Measurements from ENCODE around the gene DGKK. TPM values are rescaled to one million over a fixed set of nuclear protein-coding genes. Genes with fewer than 3 reads are reported as not detected.

DGKK gene
- polyA plus RNA-seq, 3 donors from 2014 or later: 0.22 to 5.0 (median 0.68) TPM

DNA sequence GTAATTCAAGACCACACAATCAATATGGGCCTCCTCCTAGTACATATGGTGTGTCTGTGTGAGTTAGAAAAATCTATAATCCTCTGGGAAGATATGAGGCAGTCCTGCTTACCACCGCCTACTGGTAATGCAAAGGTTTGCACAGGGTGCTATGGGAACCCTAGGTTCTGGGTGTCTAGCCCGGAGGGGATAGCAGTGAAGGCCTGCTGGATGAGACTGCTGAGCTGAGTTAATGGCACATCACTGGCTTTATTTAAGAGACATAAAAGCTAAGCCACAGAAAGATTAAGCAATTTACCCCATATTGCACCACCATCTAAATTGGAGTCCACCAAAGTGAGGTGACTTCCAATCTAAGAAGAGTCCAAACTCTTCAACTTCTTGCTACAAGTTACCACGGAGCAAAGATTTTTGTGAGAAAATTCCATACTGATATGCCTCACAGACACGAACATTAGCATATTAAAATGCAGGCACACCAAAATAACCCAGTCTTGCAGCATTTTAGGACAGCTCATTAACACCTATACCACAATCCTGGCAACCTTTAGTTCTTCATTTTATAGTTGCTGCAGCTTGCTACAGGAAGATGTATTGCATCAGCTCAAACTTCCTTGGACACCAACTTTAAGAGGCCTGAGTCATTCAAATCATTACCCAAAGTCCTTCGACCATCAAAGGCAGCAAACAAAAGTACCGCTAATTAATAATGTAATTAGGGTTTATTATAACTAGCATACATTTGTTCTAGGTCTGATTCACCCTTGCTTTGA is 13.7 kb downstream of the DGKK start:
- no peak overlapping the region for H3K27ac Mint-ChIP-seq
- DNase-seq: no peak
- peaks cover 0 to 10% (median 0%) of the 10 kb centered on the region in 3 donors for H3K27me3 Mint-ChIP-seq (ENCODE audit: low read depth in 3 of 3)
- peak overlapping the region in 1 of 5 donors; percentile 30 for H3K4me3 Mint-ChIP-seq
- H3K9me3 Mint-ChIP-seq: peaks cover 0 to 3% (median 0%) of the 10 kb centered on the region in 6 donors
- H3K4me1 Mint-ChIP-seq: peaks cover 8 to 12% of the 10 kb centered on the region in 2 donors
- H3K36me3 Mint-ChIP-seq: no peaks in the 10 kb centered on the region

DNA sequence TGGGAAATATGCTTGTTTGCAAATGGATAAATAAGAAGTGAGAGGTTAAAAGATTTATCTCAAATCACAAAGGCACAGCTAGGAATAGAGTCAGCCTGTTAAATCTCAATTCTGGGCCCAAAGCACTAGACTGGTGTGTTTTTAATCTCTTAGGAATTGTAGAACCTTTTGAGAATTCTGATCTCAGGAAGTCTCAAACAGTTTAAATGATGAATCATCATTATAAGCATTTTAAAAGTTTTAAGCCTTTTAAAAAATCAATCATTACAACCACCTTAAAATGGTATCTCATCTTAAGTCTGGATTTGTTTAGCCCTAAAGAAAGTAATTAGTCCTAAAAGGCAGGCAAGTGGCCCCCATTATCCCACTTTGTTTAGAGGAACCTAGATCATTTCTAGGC is 17.8 kb downstream of the DGKK start:
- Mint-ChIP-seq H3K4me1 (peaks cover 16 to 23% of the 10 kb centered on the region in 2 donors), H3K36me3 (no peaks in the 10 kb centered on the region), H3K27me3 (ENCODE audit: low read depth in 3 of 3) (peaks cover 0 to 14% (median 0%) of the 10 kb centered on the region in 3 donors), H3K4me3 (no peak overlapping the region), H3K9me3 (peaks cover 0 to 3% (median 0%) of the 10 kb centered on the region in 6 donors), H3K27ac (no peak overlapping the region)
- DNase-seq: no peak

DNA sequence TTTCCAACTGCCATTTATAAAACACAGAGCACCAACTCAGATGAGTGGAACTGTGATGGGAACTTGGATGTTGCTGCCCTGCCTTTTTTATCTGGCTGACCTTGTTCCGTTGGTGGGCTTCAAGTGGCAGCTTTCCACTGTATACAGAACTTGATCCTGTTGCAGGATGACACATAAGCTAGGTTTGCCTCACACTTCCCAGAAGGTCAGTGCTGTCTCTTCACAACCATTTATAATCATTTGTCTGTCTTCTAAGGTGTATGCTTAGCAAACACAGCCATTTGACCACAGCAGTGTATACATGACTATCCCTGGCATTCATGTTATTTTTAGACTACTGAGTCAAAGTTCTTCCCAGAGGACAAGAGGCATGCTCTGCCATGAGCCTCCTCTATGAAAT is 20.3 kb downstream of the DGKK start:
- no peak for DNase-seq
- H3K4me1 Mint-ChIP-seq: peaks cover 9 to 14% of the 10 kb centered on the region in 2 donors
- H3K9me3 Mint-ChIP-seq: peaks cover 0 to 1% (median 0%) of the 10 kb centered on the region in 6 donors
- no peak overlapping the region for H3K27ac Mint-ChIP-seq
- H3K36me3 Mint-ChIP-seq: no peaks in the 10 kb centered on the region
- H3K4me3 Mint-ChIP-seq: no peak overlapping the region
- peaks cover 0 to 13% (median 0%) of the 10 kb centered on the region in 3 donors for H3K27me3 Mint-ChIP-seq (ENCODE audit: low read depth in 3 of 3)

DNA sequence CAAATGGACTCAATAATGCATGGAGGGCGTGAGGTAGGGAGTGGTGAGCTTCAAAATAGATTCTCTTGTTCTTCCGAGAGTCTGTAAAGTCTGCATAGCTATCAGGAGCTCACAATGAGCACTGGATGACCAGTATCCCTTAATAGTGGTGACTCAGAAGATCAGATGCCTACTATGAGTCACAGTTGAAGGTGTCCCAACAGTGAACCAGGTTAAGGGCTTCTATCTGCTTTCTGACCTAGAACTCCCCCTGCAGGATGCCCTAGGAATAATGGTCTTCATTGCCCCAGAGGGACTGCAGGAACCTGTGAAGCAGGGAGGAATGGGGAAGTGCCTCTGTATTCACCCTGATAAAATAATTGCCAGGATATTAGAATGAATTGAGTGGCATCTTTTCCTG is 22.1 kb downstream of the DGKK start:
- H3K4me3 Mint-ChIP-seq: no peak overlapping the region
- peaks cover 0 to 10% (median 0%) of the 10 kb centered on the region in 3 donors for H3K27me3 Mint-ChIP-seq (ENCODE audit: low read depth in 3 of 3)
- peaks cover 9 to 18% of the 10 kb centered on the region in 2 donors for H3K4me1 Mint-ChIP-seq
- no peaks in the 10 kb centered on the region for H3K9me3 Mint-ChIP-seq
- H3K36me3 Mint-ChIP-seq: no peaks in the 10 kb centered on the region
- peak; percentile 27 to 41 (median 36) for DNase-seq
- no peak overlapping the region for H3K27ac Mint-ChIP-seq

DNA sequence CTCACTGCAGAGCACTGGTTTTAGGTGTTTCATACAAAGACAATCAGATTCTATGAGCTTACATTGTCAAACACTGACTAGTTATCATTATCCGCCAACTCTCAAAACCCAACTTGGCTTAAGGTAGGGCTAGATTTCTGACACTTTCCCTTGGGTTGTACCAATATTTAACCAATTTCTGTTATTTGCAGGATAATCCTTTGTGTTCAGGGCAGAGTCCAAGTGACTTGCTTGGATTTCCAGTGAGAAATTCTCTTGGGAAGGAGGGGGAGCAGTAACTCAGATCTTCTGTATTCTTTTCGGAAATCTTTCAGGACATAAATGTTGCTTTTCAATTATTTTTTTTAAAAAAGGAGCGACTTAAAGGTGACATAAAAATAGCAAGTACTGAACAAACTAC is 23.1 kb downstream of the DGKK start:
- H3K27me3 Mint-ChIP-seq (ENCODE audit: low read depth in 3 of 3): peaks cover 0 to 6% (median 0%) of the 10 kb centered on the region in 3 donors
- H3K36me3 Mint-ChIP-seq: no peaks in the 10 kb centered on the region
- DNase-seq: no peak
- H3K9me3 Mint-ChIP-seq: no peaks in the 10 kb centered on the region
- no peak overlapping the region for H3K4me3 Mint-ChIP-seq
- no peak overlapping the region for H3K27ac Mint-ChIP-seq
- H3K4me1 Mint-ChIP-seq: peaks cover 13 to 19% of the 10 kb centered on the region in 2 donors

DNA sequence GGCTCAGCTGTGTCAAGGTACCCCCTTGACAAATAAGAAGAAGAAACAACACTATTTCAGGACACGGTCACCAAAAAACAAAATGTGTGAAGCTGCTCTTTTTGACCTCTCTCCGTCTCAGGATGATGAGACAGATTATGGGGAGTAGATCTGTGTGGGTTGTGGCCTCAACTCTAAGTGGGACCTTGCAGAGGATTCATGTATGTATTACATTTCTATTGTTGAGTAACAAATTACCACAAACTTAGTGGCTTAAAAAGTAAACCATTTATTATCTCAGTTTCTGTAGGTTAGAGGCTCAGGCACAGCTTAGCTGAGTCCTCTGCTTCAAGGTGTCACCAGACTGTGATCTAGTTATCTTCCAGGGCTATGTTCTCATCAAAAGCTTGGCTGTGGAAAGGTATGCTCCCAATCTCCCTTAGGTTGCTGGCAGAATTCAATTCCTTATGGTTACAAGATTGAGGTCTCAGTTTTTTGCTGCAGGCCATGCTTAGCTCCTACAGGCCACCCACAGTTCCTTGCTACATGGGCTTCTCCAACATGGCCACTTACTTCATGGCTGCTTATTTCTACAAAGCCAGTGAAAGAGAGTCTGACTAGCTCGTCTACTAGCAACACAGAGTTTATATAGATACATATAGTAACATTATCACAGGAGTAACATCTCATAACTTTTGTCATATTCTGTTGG is 28.1 kb downstream of the DGKK start:
- no peak for DNase-seq
- no peaks in the 10 kb centered on the region for H3K9me3 Mint-ChIP-seq
- no peaks in the 10 kb centered on the region for H3K36me3 Mint-ChIP-seq
- peaks cover 0 to 3% (median 0%) of the 10 kb centered on the region in 3 donors for H3K27me3 Mint-ChIP-seq (ENCODE audit: low read depth in 3 of 3)
- H3K4me3 Mint-ChIP-seq: peak overlapping the region in 2 of 5 donors; percentile 1 to 3
- peaks cover 7 to 19% of the 10 kb centered on the region in 2 donors for H3K4me1 Mint-ChIP-seq
- peak overlapping the region in 5 of 6 donors; percentile 1 to 69 (median 27) for H3K27ac Mint-ChIP-seq

DNA sequence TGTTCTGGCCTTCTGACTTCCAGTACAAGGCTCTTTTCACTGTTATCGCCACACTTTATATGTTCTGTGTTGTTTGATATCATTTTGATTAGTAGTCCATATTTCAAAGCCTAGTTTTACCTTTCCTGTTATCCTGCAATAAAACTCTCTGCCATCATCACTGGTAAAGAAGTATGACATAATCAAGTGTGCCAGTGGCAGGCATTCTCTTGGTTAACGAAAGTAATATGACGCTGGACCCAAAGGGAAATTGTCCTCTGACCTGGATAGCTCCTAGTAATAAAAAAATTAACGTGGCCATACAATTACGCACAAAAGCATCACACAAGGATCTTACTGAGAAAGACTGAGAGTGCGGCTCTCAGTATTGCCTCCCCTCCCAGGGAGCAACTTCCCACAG is 33.8 kb downstream of the DGKK start:
- H3K9me3 Mint-ChIP-seq: no peaks in the 10 kb centered on the region
- no peak for DNase-seq
- H3K4me3 Mint-ChIP-seq: no peak overlapping the region
- H3K4me1 Mint-ChIP-seq: peaks cover 13 to 18% of the 10 kb centered on the region in 2 donors
- H3K27ac Mint-ChIP-seq: no peak overlapping the region
- peaks cover 0 to 7% (median 0%) of the 10 kb centered on the region in 3 donors for H3K36me3 Mint-ChIP-seq
- peaks cover 0 to 9% (median 0%) of the 10 kb centered on the region in 3 donors for H3K27me3 Mint-ChIP-seq (ENCODE audit: low read depth in 3 of 3)

DNA sequence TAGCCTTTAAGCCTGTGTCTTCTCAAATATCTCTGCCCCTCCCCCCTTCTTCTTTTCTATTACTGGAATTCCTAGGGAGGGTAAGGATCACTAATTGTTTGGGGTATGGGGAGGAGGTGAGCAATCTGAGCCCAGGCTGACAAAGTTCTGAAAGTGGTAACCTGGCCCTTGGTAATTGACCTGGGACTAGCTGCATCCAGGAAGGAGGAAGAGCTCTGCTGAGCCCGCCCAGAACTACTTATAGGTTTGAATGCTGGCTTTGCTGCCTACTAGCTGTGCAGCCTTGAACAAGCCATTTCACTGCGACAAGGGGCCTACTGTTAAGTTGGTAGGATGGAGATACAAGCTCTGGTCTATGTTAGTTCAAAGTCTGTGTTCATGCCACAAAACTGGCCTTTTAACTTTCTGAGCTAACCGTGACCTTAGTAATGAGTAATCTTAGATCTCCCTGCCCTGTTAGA is 37.8 kb downstream of the DGKK start:
- H3K36me3 Mint-ChIP-seq: peaks cover 0 to 7% (median 0%) of the 10 kb centered on the region in 3 donors
- H3K9me3 Mint-ChIP-seq: no peaks in the 10 kb centered on the region
- no peak overlapping the region for H3K27ac Mint-ChIP-seq
- H3K4me3 Mint-ChIP-seq: no peak overlapping the region
- DNase-seq: no peak
- H3K4me1 Mint-ChIP-seq: peaks cover 20 to 25% of the 10 kb centered on the region in 2 donors
- H3K27me3 Mint-ChIP-seq (ENCODE audit: low read depth in 3 of 3): peaks cover 0 to 16% (median 0%) of the 10 kb centered on the region in 3 donors

DNA sequence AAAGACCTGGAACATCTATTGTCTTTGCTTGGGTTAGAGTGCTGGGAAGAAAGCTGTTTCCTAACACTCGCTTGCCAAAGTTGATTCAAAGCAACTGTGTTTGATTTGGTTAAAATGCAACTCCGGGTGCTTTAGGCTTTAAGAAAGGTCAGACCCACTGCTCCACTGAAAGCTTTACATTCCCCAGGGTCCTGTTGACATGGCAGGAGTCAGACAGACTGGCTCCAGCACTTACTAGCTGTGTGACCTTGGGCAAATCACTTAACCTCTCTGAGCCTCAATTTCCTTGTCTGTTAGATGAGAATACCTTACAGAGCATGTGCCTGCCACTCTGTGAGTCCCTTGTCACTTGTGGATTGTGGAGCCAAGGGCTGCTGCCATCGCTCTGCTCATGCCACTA is 39.0 kb downstream of the DGKK start:
- H3K9me3 Mint-ChIP-seq: no peaks in the 10 kb centered on the region
- peaks cover 0 to 7% (median 0%) of the 10 kb centered on the region in 3 donors for H3K36me3 Mint-ChIP-seq
- peaks cover 17 to 25% of the 10 kb centered on the region in 2 donors for H3K4me1 Mint-ChIP-seq

DNA sequence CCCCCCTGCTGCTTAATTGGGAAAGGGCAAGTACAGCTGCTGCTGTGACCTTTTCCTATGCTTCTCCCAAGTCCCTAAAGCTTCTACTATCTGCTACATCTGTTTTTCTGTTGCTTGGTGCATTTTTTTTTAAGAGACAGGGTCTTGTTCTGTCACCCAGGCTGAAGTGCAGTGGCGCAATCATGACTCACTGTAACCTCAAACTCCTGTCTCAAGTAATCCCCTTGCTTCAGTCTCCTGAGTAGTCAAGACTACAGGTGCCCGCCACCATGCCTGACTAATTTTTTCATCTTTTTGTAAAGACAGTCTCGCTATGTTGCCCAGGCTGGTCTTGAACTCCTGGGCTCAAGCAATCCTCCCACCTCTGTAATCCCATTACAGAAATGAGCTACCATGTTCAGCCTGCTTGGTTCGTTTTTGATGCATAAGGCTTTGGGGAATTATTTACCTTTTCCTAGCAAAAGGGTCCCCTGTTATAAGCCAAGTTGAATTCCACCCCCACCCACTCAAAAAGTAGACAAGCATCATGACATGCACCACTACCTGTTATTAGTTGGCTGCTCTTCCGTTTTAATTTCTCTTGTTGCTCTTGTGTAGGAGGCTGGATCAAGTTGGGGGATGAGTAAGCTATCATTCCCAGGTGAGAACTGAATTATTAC is 39.6 kb downstream of the DGKK start:
- Mint-ChIP-seq H3K27me3 (ENCODE audit: low read depth in 3 of 3) (peaks cover 0 to 14% (median 0%) of the 10 kb centered on the region in 3 donors), H3K27ac (peak overlapping the region in 1 of 6 donors; percentile 51), H3K4me3 (peak overlapping the region in 2 of 5 donors; percentile 3 to 33), H3K9me3 (no peaks in the 10 kb centered on the region), H3K36me3 (peaks cover 0 to 7% (median 0%) of the 10 kb centered on the region in 3 donors), H3K4me1 (peaks cover 17 to 25% of the 10 kb centered on the region in 2 donors)
- DNase-seq: peak in 1 of 3 donors; percentile 18

More for the DNA sequence above, 39.0 kb downstream of the DGKK start:
- Mint-ChIP-seq H3K4me3 (no peak overlapping the region), H3K27me3 (ENCODE audit: low read depth in 3 of 3) (peaks cover 0 to 14% (median 0%) of the 10 kb centered on the region in 3 donors), H3K27ac (no peak overlapping the region)
- DNase-seq: no peak

DNA sequence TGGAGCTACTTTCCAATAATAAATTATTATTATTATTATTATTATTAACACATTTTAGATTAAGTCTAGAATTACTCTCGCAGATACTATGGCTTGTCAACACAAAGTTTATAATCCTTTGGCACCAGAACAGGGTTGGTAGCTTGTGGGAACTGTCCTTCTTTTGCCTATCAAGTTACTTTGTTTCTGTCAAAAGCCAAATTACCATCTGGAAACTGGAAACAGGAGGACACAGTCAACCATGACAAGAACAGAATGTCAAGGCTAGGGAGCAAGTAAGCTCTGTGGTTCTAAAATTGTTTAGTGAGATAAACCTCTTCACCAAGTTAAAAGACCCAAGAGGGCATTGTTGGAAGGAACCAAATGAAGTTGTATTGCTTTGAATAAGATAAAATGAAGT is 42.5 kb downstream of the DGKK start:
- DNase-seq: no peak
- Mint-ChIP-seq H3K27ac (no peak overlapping the region), H3K4me3 (no peak overlapping the region), H3K27me3 (ENCODE audit: low read depth in 3 of 3) (peaks cover 0 to 11% (median 0%) of the 10 kb centered on the region in 3 donors), H3K36me3 (peaks cover 0 to 4% (median 0%) of the 10 kb centered on the region in 3 donors), H3K4me1 (peaks cover 13 to 18% of the 10 kb centered on the region in 2 donors), H3K9me3 (no peaks in the 10 kb centered on the region)

DNA sequence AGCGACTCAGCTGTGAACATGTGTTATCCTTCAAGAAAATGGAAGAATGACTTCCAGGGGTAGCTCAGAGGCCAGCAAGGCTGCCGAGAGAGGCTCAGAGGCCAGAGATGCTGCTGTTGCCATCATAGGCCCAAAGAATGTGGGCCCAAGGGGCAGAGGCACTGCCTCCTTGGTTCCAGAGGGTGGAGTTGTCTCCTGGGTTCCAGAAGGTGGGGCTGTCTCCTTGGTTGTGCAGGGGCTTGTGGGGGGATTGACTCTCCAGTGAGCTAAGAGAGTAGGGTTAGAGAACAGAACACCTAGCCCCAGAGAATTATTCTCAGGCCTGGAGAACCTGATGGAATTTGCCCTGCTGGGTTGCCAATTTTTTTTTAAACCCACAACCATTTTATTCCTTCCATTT is 62.6 kb downstream of the DGKK start:
- Mint-ChIP-seq H3K36me3 (peaks cover 0 to 15% (median 0%) of the 10 kb centered on the region in 3 donors), H3K9me3 (peaks cover 0 to 2% (median under 1%) of the 10 kb centered on the region in 6 donors), H3K4me3 (no peak overlapping the region), H3K27ac (no peak overlapping the region), H3K27me3 (ENCODE audit: low read depth in 3 of 3) (peaks cover 0 to 6% (median 0%) of the 10 kb centered on the region in 3 donors), H3K4me1 (peaks cover 11 to 12% of the 10 kb centered on the region in 2 donors)
- DNase-seq: no peak

DNA sequence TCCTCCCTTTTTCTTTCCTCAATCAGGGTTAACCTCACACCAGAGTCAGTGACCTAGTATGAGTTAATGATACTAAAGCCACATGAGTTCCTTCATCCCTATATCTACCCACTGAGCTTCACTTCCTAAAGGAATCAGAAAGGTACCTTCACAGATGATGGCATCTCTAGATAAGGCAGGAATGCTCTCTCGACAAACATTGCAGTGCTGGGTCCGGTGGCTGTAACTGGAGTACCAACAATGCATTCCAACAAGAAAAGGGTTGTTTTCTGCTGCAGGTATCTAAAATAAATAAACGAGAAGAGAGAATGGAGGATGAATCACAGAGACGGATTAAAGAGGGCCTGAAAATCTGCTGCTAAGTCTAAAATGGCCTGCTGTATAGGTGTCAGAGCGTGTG is 66.7 kb downstream of the DGKK start:
- H3K27me3 Mint-ChIP-seq (ENCODE audit: low read depth in 3 of 3): peaks cover 0 to 8% (median 2%) of the 10 kb centered on the region in 3 donors
- no peak for DNase-seq
- peaks cover 15 to 19% of the 10 kb centered on the region in 2 donors for H3K4me1 Mint-ChIP-seq
- peak overlapping the region in 3 of 6 donors; percentile 42 to 67 (median 51) for H3K27ac Mint-ChIP-seq
- H3K36me3 Mint-ChIP-seq: peaks cover 0 to 23% (median 0%) of the 10 kb centered on the region in 3 donors
- H3K4me3 Mint-ChIP-seq: no peak overlapping the region
- peaks cover 0 to 5% (median under 1%) of the 10 kb centered on the region in 6 donors for H3K9me3 Mint-ChIP-seq
